ENCODE data around the gene MXD3.

DNA sequence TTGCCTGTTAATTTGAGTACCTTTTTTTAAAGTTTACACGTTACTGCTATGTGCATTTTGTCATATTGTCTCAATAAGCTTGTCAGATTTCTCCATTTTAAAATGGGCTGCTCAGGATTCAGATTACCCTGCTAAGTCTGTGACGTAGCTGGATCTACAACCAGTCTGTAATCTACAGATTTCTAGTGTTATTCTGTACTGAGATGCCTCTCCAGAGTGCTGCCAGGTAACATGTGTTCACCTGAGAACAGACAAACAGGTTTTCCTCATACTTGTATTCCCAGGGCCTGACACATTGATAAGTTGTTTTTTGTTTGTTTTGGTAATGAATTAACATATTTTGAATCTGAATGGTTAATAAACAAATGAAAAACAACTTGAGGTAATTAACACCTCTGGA, 23.5 kb downstream of the MXD3 start:
- TF ChIP-seq CTCF (IDR thresholded peaks at IDR 0.05) (no peak), POLR2A (IDR thresholded peaks at IDR 0.05) (no peak)
